ENCODE results near the gene ABI1.

DNA sequence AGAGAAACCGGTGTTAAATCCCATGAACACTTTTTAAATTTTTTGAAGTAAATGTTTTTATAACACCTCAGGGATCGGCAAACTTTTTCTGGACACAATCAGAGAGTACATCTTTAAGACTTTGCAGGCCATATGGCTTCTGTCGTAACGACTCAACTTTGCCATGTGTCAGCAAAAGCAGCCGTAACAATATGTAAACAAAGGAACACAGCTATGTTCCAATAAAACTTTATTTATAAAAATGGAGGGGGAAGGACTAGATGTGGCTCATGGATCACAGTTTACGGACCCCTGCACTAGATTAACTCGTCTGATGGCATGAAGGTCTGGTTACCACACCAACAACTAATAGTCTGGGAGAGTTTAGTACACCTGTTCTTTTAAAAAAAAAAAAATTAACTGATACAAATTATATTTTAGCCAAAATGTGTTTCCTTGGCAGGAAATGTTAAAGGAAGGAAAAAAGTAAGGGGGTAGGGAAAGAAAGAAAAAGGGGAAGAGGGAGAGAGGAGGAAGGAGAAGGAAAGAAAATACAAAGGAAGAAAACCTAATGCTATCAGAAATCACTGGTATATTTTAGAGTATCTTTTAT, 50.2 kb downstream of the ABI1 start:
- no peak for TF ChIP-seq POLR2A (IDR thresholded peaks at IDR 0.05)
- TF ChIP-seq, protein P1, sequence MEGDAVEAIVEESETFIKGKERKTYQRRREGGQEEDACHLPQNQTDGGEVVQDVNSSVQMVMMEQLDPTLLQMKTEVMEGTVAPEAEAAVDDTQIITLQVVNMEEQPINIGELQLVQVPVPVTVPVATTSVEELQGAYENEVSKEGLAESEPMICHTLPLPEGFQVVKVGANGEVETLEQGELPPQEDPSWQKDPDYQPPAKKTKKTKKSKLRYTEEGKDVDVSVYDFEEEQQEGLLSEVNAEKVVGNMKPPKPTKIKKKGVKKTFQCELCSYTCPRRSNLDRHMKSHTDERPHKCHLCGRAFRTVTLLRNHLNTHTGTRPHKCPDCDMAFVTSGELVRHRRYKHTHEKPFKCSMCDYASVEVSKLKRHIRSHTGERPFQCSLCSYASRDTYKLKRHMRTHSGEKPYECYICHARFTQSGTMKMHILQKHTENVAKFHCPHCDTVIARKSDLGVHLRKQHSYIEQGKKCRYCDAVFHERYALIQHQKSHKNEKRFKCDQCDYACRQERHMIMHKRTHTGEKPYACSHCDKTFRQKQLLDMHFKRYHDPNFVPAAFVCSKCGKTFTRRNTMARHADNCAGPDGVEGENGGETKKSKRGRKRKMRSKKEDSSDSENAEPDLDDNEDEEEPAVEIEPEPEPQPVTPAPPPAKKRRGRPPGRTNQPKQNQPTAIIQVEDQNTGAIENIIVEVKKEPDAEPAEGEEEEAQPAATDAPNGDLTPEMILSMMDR (IDR thresholded peaks at IDR 0.05), result no peak

Data from transverse colon (tissue), 3 donors.